Neural cell (in vitro differentiated cells): ENCODE data around the gene COQ8B. TPM values are rescaled to one million over a fixed set of nuclear protein-coding genes. Genes with fewer than 3 reads are reported as not detected.
"Not testable (repeated sequence)": the region's sequence is repeated elsewhere in the genome, so short reads cannot be mapped to it uniquely, and the experiment has no call there.

Source experiments
- H2AFZ ChIP-seq: fragments of 200-600, 300-800 bp; sonication (generic), shearing (Covaris generic); 2 replicates; pipeline ENCODE4 v1.6.0; 2014; ENCODE audit warnings: low read depth, mild to moderate bottlenecking, antibody characterized with exemption, low read length, moderate library complexity
- H3F3A ChIP-seq: fragments of 200-600 bp; shearing (Covaris generic); 2 replicates; pipeline ENCODE4 v1.6.1; 2016; ENCODE audit warnings: mild to moderate bottlenecking, moderate library complexity, mixed read lengths, antibody characterized with exemption, low read length; ENCODE audit not compliant: insufficient read depth, poor library complexity, severe bottlenecking
- H3K27ac ChIP-seq: fragments of 200-600, 300-800 bp; sonication (generic), shearing (Covaris generic); 2 replicates; pipeline ENCODE4 v1.5.1; 2014; ENCODE audit warnings: mild to moderate bottlenecking, low read length, moderate library complexity
- H3K27me3 ChIP-seq: fragments of 300-800, 200-600 bp; sonication (generic), shearing (Covaris generic); 2 replicates; pipeline ENCODE4 v1.6.0; 2014; ENCODE audit warnings: mild to moderate bottlenecking, low read depth, low read length, moderate library complexity; ENCODE audit not compliant: insufficient read depth
- H3K36me3 ChIP-seq: fragments of 300-800, 200-600 bp; sonication (generic), shearing (Covaris generic); 2 replicates; pipeline ENCODE4 v1.5.1; 2014; ENCODE audit warnings: mild to moderate bottlenecking, antibody characterized with exemption, low read length, moderate library complexity; ENCODE audit not compliant: insufficient read depth
- H3K4me2 ChIP-seq: fragments of 300-800, 200-600 bp; sonication (generic), shearing (Covaris generic); 2 replicates; pipeline ENCODE4 v1.6.0; 2014; ENCODE audit warnings: mild to moderate bottlenecking, low read length
- H3K4me3 ChIP-seq: fragments of 300-800, 200-600 bp; sonication (generic), shearing (Covaris generic); 2 replicates; pipeline ENCODE4 v1.5.1; 2014; ENCODE audit warnings: mild to moderate bottlenecking, low read length, moderate library complexity
- H3K79me2 ChIP-seq: fragments of 200-600 bp; shearing (Covaris generic); replicated peaks from 2 replicates; pipeline ENCODE4 v1.6.0; 2014; ENCODE audit warnings: mild to moderate bottlenecking, low read length, moderate library complexity; ENCODE audit not compliant: insufficient read depth
- H3K9ac ChIP-seq: fragments of 300-800, 200-600 bp; sonication (generic), shearing (Covaris generic); 2 replicates; pipeline ENCODE4 v1.6.1; 2016; ENCODE audit warnings: mild to moderate bottlenecking, low read length, mixed read lengths
- H3K9me2 ChIP-seq: fragments of 200-600 bp; shearing (Covaris generic); 2 replicates; pipeline ENCODE4 v1.6.1; 2016; ENCODE audit warnings: mild to moderate bottlenecking, low read length, mixed read lengths; ENCODE audit not compliant: insufficient read depth
- H3K9me3 ChIP-seq: fragments of 200-600, 300-800 bp; sonication (generic), shearing (Covaris generic); 2 replicates; pipeline ENCODE4 v1.6.1; 2016; ENCODE audit warnings: mild to moderate bottlenecking, mixed run types, low read length, moderate library complexity, mixed read lengths
- H4K20me1 ChIP-seq: fragments of 200-600 bp; shearing (Covaris generic); 2 replicates; pipeline ENCODE4 v1.6.1; 2016; ENCODE audit warnings: mild to moderate bottlenecking, mixed run types; ENCODE audit not compliant: insufficient read depth
- CTCF ChIP-seq: fragments of 450-650 bp; IDR thresholded peaks from 2 replicates; pipeline ENCODE4 v1.5.1; 2014; ENCODE audit warnings: antibody characterized with exemption, mild to moderate bottlenecking, moderate library complexity; ENCODE audit not compliant: poor library complexity, severe bottlenecking
- EP300 ChIP-seq: fragments of 450-650 bp; conservative IDR thresholded peaks from 2 replicates; pipeline ENCODE4 v1.6.1; 2014; ENCODE audit warnings: antibody characterized with exemption, mild to moderate bottlenecking, moderate library complexity; ENCODE audit not compliant: poor library complexity, severe bottlenecking
- EZH2 ChIP-seq: fragments of 200-600, 300-800 bp; shearing (Covaris generic), sonication (generic); IDR thresholded peaks from 2 replicates; pipeline ENCODE4 v1.6.1; 2014; ENCODE audit warnings: antibody characterized with exemption, low read length, borderline replicate concordance, mild to moderate bottlenecking; ENCODE audit not compliant: insufficient read depth, poor library complexity, severe bottlenecking
- MXI1 ChIP-seq: fragments of 450-650 bp; conservative IDR thresholded peaks from 2 replicates; pipeline ENCODE4 v1.6.1; 2014; ENCODE audit warnings: antibody characterized with exemption, mild to moderate bottlenecking; ENCODE audit not compliant: poor library complexity, severe bottlenecking
- POLR2AphosphoS5 ChIP-seq: IDR thresholded peaks from 2 replicates; pipeline ENCODE4 v1.6.1; 2012
- REST ChIP-seq: IDR thresholded peaks from 2 replicates; pipeline ENCODE4 v1.6.1; 2012; ENCODE audit warnings: borderline replicate concordance
- SMC3 ChIP-seq: fragments of 450-650 bp; conservative IDR thresholded peaks from 2 replicates; pipeline ENCODE4 v1.6.1; 2014; ENCODE audit warnings: antibody characterized with exemption, mild to moderate bottlenecking, moderate library complexity; ENCODE audit not compliant: poor library complexity
- polyA plus RNA-seq: library from polyadenylated mRNA; depleted of rRNA; stranded (reverse); fragments of >200 nt; gene quantifications from 2 replicates; pipeline ENCODE4 v1.2.3, GENCODE V29; 2014

Gene COQ8B
- polyA plus RNA-seq, 1 donor from 2014 or later: 83.2 TPM

GRCh38 chr19:40659116-40659515 is 57.6 kb downstream of the COQ8B start:
- H3K27me3 ChIP-seq: no peaks in the 10 kb centered on the region
- no peaks in the 10 kb centered on the region for H3K9me2 ChIP-seq
- TF ChIP-seq CTCF (no peak), REST (no peak), POLR2AphosphoS5 (no peak)
- no peaks in the 10 kb centered on the region for H3K36me3 ChIP-seq
- no peak overlapping the region for H3K27ac ChIP-seq
- H4K20me1 ChIP-seq: no peaks in the 10 kb centered on the region
- H3F3A ChIP-seq: no peaks in the 10 kb centered on the region
- H3K4me3 ChIP-seq: no peak overlapping the region
- no peak overlapping the region for H3K4me2 ChIP-seq
- no peaks in the 10 kb centered on the region for H3K9me3 ChIP-seq
- H3K79me2 ChIP-seq: no peaks in the 10 kb centered on the region
- no peak overlapping the region for H2AFZ ChIP-seq
- no peak overlapping the region for H3K9ac ChIP-seq

- Histone ChIP-seq H3K9ac (no peak overlapping the region), H3K36me3 (no peaks in the 10 kb centered on the region), H3K4me3 (no peak overlapping the region), H2AFZ (no peak overlapping the region), H4K20me1 (no peaks in the 10 kb centered on the region), H3F3A (no peaks in the 10 kb centered on the region), H3K9me3 (no peaks in the 10 kb centered on the region), H3K27ac (no peak overlapping the region), H3K27me3 (no peaks in the 10 kb centered on the region), H3K4me2 (no peak overlapping the region), H3K9me2 (no peaks in the 10 kb centered on the region), H3K79me2 (no peaks in the 10 kb centered on the region)
- TF ChIP-seq SMC3: no peak
- TF ChIP-seq MXI1: no peak
- TF ChIP-seq EP300: no peak
- no peak for TF ChIP-seq EZH2
- TF ChIP-seq CTCF: no peak
Measured at GRCh38 chr19:40658031-40658430, 58.7 kb downstream of the COQ8B start.

GRCh38 chr19:40655684-40656083 is 61.0 kb downstream of the COQ8B start:
- not testable (repeated sequence) for H3K9me2 ChIP-seq, H3K9ac ChIP-seq, H3K79me2 ChIP-seq, H3K27ac ChIP-seq, H3K4me2 ChIP-seq, H2AFZ ChIP-seq, H3K27me3 ChIP-seq, H3K9me3 ChIP-seq, H3K4me3 ChIP-seq, H3K36me3 ChIP-seq, H4K20me1 ChIP-seq, H3F3A ChIP-seq

- not testable (repeated sequence) for H4K20me1 ChIP-seq, H3F3A ChIP-seq, H3K9ac ChIP-seq, H3K9me2 ChIP-seq, H2AFZ ChIP-seq, H3K79me2 ChIP-seq, H3K27me3 ChIP-seq, H3K36me3 ChIP-seq, H3K9me3 ChIP-seq, H3K4me2 ChIP-seq, H3K27ac ChIP-seq, H3K4me3 ChIP-seq
Measured at GRCh38 chr19:40652303-40652702, 64.4 kb downstream of the COQ8B start.
